Liver (tissue), 9 donors: ENCODE data around the gene PIK3CA. TPM values are rescaled to one million over a fixed set of nuclear protein-coding genes. Genes with fewer than 3 reads are reported as not detected.

Experiments used
- DNase-seq: peaks from one replicate; pipeline ENCODE4 v3.0.0-alpha.2; 2017; ENCODE audit warnings: low spot score
- H3K27ac ChIP-seq, 2 donors: one replicate each; pipeline ENCODE4 v1.7.0; 2013; ENCODE audit warnings: inconsistent platforms in 2 of 2, low read length in 2 of 2, control low read depth in 1 of 2, low read depth in 1 of 2, mild to moderate bottlenecking in 1 of 2
- H3K27me3 ChIP-seq, 4 donors: one replicate each; pipeline versions ENCODE4 v1.6.1 to v1.7.0; 2013; ENCODE audit warnings: low read length in 3 of 4, inconsistent platforms in 1 of 4, mild to moderate bottlenecking in 1 of 4, moderate library complexity in 1 of 4; ENCODE audit not compliant: control insufficient read depth in 4 of 4, insufficient read depth in 4 of 4
- H3K36me3 ChIP-seq, 4 donors: one replicate each; pipeline versions ENCODE4 v1.6.1 to v1.7.0; 2013; ENCODE audit warnings: low read length in 3 of 4, mild to moderate bottlenecking in 3 of 4, low read depth in 1 of 4, moderate library complexity in 1 of 4; ENCODE audit not compliant: control insufficient read depth in 4 of 4, insufficient read depth in 3 of 4
- H3K4me1 ChIP-seq, 4 donors: one replicate each; pipeline versions ENCODE4 v1.6.1 to v1.7.0; 2013; ENCODE audit warnings: low read length in 3 of 4, mild to moderate bottlenecking in 3 of 4, moderate library complexity in 1 of 4; ENCODE audit not compliant: control insufficient read depth in 4 of 4, insufficient read depth in 4 of 4
- H3K4me3 ChIP-seq, 3 donors: one replicate each; pipeline versions ENCODE4 v1.6.1 to v1.7.0; 2013; ENCODE audit warnings: low read length in 3 of 3, control low read depth in 1 of 3, low read depth in 1 of 3, mild to moderate bottlenecking in 1 of 3
- H3K9ac ChIP-seq, 2 donors: one replicate each; pipeline ENCODE4 v1.7.0; 2013; ENCODE audit warnings: low read length in 2 of 2, mild to moderate bottlenecking in 2 of 2, moderate library complexity in 2 of 2, control low read depth in 1 of 2, low read depth in 1 of 2
- H3K9me3 ChIP-seq, 4 donors: one replicate each; pipeline versions ENCODE4 v1.6.1 to v1.7.0; 2013; ENCODE audit warnings: low read length in 3 of 4; ENCODE audit not compliant: control insufficient read depth in 4 of 4
- EGR1 ChIP-seq, 2 donors: IDR thresholded peaks; 2 replicates each; pipeline ENCODE4 v1.6.1; 2016 to 2018; ENCODE audit warnings: antibody characterized with exemption in 2 of 2, low read depth in 2 of 2
- FOXA1 ChIP-seq: IDR thresholded peaks from 2 replicates; pipeline ENCODE4 v1.6.1; 2016; ENCODE audit warnings: antibody characterized with exemption
- FOXA2 ChIP-seq: IDR thresholded peaks from 2 replicates; pipeline ENCODE4 v1.6.1; 2016; ENCODE audit warnings: antibody characterized with exemption
- HNF4A ChIP-seq, 2 donors: conservative IDR thresholded peaks; 2 replicates each; pipeline ENCODE4 v1.6.1; 2016; ENCODE audit warnings: antibody characterized with exemption in 2 of 2, mild to moderate bottlenecking in 2 of 2
- JUND ChIP-seq, 2 donors: IDR thresholded peaks; 2 replicates each; pipeline ENCODE4 v1.6.1; 2016; ENCODE audit warnings: antibody characterized with exemption in 2 of 2
- RAD21 ChIP-seq, 2 donors: IDR thresholded peaks; 2 replicates each; pipeline ENCODE4 v1.6.1; 2016; ENCODE audit warnings: antibody characterized with exemption in 2 of 2, mild to moderate bottlenecking in 2 of 2
- RXRA ChIP-seq, 2 donors: IDR thresholded peaks; 2 replicates each; pipeline ENCODE4 v1.6.1; 2017 to 2018; ENCODE audit warnings: antibody characterized with exemption in 2 of 2, mild to moderate bottlenecking in 1 of 2
- SP1 ChIP-seq: IDR thresholded peaks from 2 replicates; pipeline ENCODE4 v1.6.1; 2018; ENCODE audit warnings: antibody characterized with exemption, mild to moderate bottlenecking
- TAF1 ChIP-seq: conservative IDR thresholded peaks from 2 replicates; pipeline ENCODE4 v1.6.1; 2016; ENCODE audit warnings: antibody characterized with exemption, mild to moderate bottlenecking
- YY1 ChIP-seq: IDR thresholded peaks from 2 replicates; pipeline ENCODE4 v1.6.1; 2016; ENCODE audit warnings: antibody characterized with exemption, mild to moderate bottlenecking
- WGBS: extraction: QIAGEN DNeasy Blood & Tissue Kit; methylation state at CpG from one replicate; pipeline ENCODE4 v1.1.7; 2013; 5-methylcytosine and 5-hydroxymethylcytosine counted together
- polyA plus RNA-seq, 2 donors: library from polyadenylated mRNA; stranded (reverse) in 1 of 2; unstranded in 1 of 2; fragments of 200-250 nt in 1 of 2; fragments of >200 nt in 1 of 2; fragmentation: Nextera tagmentation in 1 of 2; extraction: Ambion mirVana in 1 of 2; gene quantifications; one replicate each; pipeline versions ENCODE4 v1.2.1 to v1.2.3, GENCODE V29; 2013 to 2015
- total RNA-seq, 2 donors: library from RNA; depleted of rRNA; stranded (reverse); fragments of >200 nt; gene quantifications; one replicate each; pipeline ENCODE4 v1.2.3, GENCODE V29; 2014
- TF ChIP-seq, protein P1 (sequence below): IDR thresholded peaks from 2 replicates; pipeline ENCODE4 v1.6.1; 2016; ENCODE audit warnings: antibody characterized with exemption, mild to moderate bottlenecking
- TF ChIP-seq, protein P2 (sequence below): IDR thresholded peaks from 2 replicates; pipeline ENCODE4 v1.6.1; 2016; ENCODE audit warnings: antibody characterized with exemption
- TF ChIP-seq, protein P3 (sequence below): fragments of 150-350 bp; IDR thresholded peaks from 2 replicates; pipeline ENCODE4 v1.5.1; 2017; ENCODE audit warnings: improper control_type of control experiment, low read depth, low read length; ENCODE audit not compliant: missing input control
- TF ChIP-seq, protein P4 (sequence below): IDR thresholded peaks from 2 replicates; pipeline ENCODE4 v1.6.1; 2016; ENCODE audit warnings: antibody characterized with exemption
- donor health status: healthy.
- donor health status: healthy.
- donor health status: healthy.
- donor health status: healthy.
- donor health status: healthy.

PIK3CA gene
- total and polyA plus RNA-seq, 4 donors = 3.6 to 14.6 (median 7.2) TPM

DNA sequence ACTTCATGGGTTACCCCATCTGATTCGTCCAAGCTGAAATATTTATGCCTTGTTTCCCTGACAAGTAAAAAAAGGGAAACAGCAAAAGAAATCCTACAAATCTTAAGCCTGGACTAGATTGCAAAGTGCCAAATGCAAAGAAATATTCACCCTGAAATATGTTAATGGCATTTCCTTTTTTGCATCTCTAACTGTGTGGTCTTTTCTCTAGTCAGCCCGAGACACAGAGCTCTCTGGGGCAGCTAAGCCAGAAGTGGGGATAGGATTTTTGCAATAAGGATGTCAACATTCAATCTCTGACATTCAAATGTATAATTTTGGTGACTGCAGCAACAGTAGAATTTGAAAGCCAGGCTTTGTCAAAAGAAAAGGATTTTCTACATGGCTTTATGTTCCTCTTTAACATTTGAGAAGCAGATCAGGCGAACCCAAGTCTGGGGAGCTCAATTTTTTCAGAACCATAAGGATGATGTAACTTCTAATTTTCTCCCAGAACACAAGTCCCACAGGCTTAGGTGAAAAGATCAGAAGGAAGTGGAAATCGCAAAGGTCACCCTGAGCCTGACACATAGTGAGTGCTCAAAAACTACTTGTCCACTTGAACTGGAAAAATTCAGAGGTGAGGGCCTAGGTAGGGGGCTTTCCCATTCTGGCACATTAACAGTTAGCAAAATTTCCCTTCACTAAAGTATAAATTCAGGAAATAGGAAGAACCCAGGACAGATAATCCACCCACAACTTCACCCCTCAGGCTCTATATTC lies 131.0 kb downstream of the PIK3CA start:
- no peaks in the 10 kb centered on the region for H3K36me3 ChIP-seq
- no peaks in the 10 kb centered on the region for H3K27me3 ChIP-seq
- H3K27ac ChIP-seq = no peak overlapping the region
- no peaks in the 10 kb centered on the region for H3K4me1 ChIP-seq
- no peak for DNase-seq
- 71% methylated on average over 4 of the region's 4 CpGs for WGBS
- TF ChIP-seq, protein P1, sequence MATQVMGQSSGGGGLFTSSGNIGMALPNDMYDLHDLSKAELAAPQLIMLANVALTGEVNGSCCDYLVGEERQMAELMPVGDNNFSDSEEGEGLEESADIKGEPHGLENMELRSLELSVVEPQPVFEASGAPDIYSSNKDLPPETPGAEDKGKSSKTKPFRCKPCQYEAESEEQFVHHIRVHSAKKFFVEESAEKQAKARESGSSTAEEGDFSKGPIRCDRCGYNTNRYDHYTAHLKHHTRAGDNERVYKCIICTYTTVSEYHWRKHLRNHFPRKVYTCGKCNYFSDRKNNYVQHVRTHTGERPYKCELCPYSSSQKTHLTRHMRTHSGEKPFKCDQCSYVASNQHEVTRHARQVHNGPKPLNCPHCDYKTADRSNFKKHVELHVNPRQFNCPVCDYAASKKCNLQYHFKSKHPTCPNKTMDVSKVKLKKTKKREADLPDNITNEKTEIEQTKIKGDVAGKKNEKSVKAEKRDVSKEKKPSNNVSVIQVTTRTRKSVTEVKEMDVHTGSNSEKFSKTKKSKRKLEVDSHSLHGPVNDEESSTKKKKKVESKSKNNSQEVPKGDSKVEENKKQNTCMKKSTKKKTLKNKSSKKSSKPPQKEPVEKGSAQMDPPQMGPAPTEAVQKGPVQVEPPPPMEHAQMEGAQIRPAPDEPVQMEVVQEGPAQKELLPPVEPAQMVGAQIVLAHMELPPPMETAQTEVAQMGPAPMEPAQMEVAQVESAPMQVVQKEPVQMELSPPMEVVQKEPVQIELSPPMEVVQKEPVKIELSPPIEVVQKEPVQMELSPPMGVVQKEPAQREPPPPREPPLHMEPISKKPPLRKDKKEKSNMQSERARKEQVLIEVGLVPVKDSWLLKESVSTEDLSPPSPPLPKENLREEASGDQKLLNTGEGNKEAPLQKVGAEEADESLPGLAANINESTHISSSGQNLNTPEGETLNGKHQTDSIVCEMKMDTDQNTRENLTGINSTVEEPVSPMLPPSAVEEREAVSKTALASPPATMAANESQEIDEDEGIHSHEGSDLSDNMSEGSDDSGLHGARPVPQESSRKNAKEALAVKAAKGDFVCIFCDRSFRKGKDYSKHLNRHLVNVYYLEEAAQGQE = no peak
- TF ChIP-seq HNF4A (conservative IDR thresholded peaks at IDR 0.05) (no peak), TAF1 (no peak), FOXA1 (no peak), SP1 (no peak), FOXA2 (no peak), YY1 (no peak), JUND (IDR thresholded peaks at IDR 0.05) (no peak), EGR1 (IDR thresholded peaks at IDR 0.05; ENCODE audit: low read depth in 2 of 2) (no peak)
- TF ChIP-seq, protein P2, sequence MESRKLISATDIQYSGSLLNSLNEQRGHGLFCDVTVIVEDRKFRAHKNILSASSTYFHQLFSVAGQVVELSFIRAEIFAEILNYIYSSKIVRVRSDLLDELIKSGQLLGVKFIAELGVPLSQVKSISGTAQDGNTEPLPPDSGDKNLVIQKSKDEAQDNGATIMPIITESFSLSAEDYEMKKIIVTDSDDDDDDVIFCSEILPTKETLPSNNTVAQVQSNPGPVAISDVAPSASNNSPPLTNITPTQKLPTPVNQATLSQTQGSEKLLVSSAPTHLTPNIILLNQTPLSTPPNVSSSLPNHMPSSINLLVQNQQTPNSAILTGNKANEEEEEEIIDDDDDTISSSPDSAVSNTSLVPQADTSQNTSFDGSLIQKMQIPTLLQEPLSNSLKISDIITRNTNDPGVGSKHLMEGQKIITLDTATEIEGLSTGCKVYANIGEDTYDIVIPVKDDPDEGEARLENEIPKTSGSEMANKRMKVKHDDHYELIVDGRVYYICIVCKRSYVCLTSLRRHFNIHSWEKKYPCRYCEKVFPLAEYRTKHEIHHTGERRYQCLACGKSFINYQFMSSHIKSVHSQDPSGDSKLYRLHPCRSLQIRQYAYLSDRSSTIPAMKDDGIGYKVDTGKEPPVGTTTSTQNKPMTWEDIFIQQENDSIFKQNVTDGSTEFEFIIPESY = no peak
- TF ChIP-seq, protein P3, sequence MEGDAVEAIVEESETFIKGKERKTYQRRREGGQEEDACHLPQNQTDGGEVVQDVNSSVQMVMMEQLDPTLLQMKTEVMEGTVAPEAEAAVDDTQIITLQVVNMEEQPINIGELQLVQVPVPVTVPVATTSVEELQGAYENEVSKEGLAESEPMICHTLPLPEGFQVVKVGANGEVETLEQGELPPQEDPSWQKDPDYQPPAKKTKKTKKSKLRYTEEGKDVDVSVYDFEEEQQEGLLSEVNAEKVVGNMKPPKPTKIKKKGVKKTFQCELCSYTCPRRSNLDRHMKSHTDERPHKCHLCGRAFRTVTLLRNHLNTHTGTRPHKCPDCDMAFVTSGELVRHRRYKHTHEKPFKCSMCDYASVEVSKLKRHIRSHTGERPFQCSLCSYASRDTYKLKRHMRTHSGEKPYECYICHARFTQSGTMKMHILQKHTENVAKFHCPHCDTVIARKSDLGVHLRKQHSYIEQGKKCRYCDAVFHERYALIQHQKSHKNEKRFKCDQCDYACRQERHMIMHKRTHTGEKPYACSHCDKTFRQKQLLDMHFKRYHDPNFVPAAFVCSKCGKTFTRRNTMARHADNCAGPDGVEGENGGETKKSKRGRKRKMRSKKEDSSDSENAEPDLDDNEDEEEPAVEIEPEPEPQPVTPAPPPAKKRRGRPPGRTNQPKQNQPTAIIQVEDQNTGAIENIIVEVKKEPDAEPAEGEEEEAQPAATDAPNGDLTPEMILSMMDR = no peak
- TF ChIP-seq, protein P4, sequence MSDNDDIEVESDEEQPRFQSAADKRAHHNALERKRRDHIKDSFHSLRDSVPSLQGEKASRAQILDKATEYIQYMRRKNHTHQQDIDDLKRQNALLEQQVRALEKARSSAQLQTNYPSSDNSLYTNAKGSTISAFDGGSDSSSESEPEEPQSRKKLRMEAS = no peak
- H3K9me3 ChIP-seq = no peaks in the 10 kb centered on the region
- no peak overlapping the region for H3K9ac ChIP-seq
- no peak overlapping the region for H3K4me3 ChIP-seq

DNA sequence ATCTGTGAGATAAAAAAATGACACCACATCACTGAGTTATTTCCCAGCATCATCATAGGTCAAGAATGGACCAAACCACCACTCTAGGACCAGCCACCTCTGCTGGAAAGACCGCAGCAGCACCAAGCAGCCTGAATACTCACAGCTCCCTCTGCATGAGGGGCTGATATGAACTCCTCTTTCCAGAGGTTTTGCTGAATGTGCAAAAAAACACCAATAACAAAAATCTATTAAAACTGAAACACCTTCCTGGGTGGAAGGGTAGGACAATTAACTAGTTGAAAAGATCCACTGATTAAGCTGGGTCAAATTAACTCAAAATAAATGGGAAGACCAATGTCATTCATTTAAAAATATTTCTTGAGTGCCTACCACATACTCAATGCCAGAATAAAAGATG lies 131.7 kb downstream of the PIK3CA start:
- no peak for DNase-seq
- Histone ChIP-seq H3K9me3 (no peaks in the 10 kb centered on the region), H3K27ac (no peak overlapping the region), H3K4me3 (no peak overlapping the region), H3K4me1 (no peaks in the 10 kb centered on the region), H3K27me3 (no peaks in the 10 kb centered on the region), H3K9ac (no peak overlapping the region), H3K36me3 (no peaks in the 10 kb centered on the region)
- 86% methylated on average over 1 of the region's 1 CpG for WGBS
- no peak for TF ChIP-seq RAD21 (IDR thresholded peaks at IDR 0.05)
- TF ChIP-seq, protein P4 = no peak
- TF ChIP-seq, protein P3 = no peak
- TF ChIP-seq RXRA (IDR thresholded peaks at IDR 0.05) = no peak
